Thyroid gland (tissue), 4 donors: Measurements from ENCODE around the gene AJAP1. TPM values are rescaled to one million over a fixed set of nuclear protein-coding genes. Genes with fewer than 3 reads are reported as not detected.

Source experiments
- DNase-seq, 2 donors: peaks; one replicate each; pipeline ENCODE4 v3.0.0-alpha.2; 2019
- H3K27ac ChIP-seq, 3 donors: fragments of 200-600 bp; sonication (generic); 1 replicate in 2 of 3; 2 replicates in 1 of 3; pipeline ENCODE4 v1.5.1; 2016 to 2019; ENCODE audit warnings: mild to moderate bottlenecking in 1 of 3, moderate library complexity in 1 of 3
- H3K27me3 ChIP-seq: fragments of 200-600 bp; sonication (generic); one replicate; pipeline ENCODE4 v1.5.1; 2019
- H3K36me3 ChIP-seq, 2 donors: fragments of 200-600 bp; sonication (generic); one replicate each; pipeline ENCODE4 v1.5.1; 2016 to 2019
- H3K4me1 ChIP-seq, 2 donors: fragments of 200-600 bp; sonication (generic); one replicate each; pipeline ENCODE4 v1.5.1; 2017 to 2019
- H3K4me3 ChIP-seq, 3 donors: fragments of 200-600 bp; sonication (generic); replicated peaks in 1 of 3; 1 replicate in 2 of 3; 2 replicates in 1 of 3; pipeline ENCODE4 v1.5.1; 2016; ENCODE audit warnings: mild to moderate bottlenecking in 1 of 3
- H3K9me3 ChIP-seq: fragments of 200-600 bp; sonication (generic); one replicate; pipeline ENCODE4 v1.5.1; 2017
- CTCF ChIP-seq, 6 experiments: fragments of 200-600 bp in 3 of 6; fragments of 450-650 bp in 3 of 6; sonication (generic) in 3 of 6; IDR thresholded peaks; one replicate each; pipeline ENCODE4 v1.5.1; 2016 to 2019; ENCODE audit warnings: antibody characterized with exemption in 6 of 6, mild to moderate bottlenecking in 2 of 6, inconsistent platforms in 1 of 6, moderate library complexity in 1 of 6
- POLR2A ChIP-seq, 2 donors: fragments of 450-650 bp; IDR thresholded peaks; one replicate each; pipeline ENCODE4 v1.6.1; 2017; ENCODE audit warnings: antibody characterized with exemption in 2 of 2, mild to moderate bottlenecking in 2 of 2, moderate library complexity in 1 of 2
- WGBS, 2 donors: methylation state at CpG; one replicate each; pipeline ENCODE4 v1.1.5; 2017; 5-methylcytosine and 5-hydroxymethylcytosine counted together
- intact Hi-C: fragments of 100-400 bp; cut with DNase I; formaldehyde crosslinking; loops from one replicate; pipeline ENCODE4 v1.15.1; 2023
- total RNA-seq, 4 donors: library from RNA; depleted of rRNA; stranded (reverse); fragments of >200 nt; gene quantifications; one replicate each; pipeline ENCODE4 v1.2.3, GENCODE V29; 2016

The AJAP1 gene
- total RNA-seq, 4 donors from 2014 or later = 0.22 to 1.6 (median 0.81) TPM

GRCh38 chr1:4652631-4653327, 1.6 kb upstream of the AJAP1 start:
- 6 to 27% methylated on average over 13 to 14 of the region's 31 CpGs for WGBS, 2 donors
- intact Hi-C loops = loop anchor here (10.0 kb wide), 1 partner anchor 1092 kb away; no protein-coding TSS in a partner anchor

GRCh38 chr1:4653328-4653660, 1.1 kb upstream of the AJAP1 start:
- DNase-seq = no peak
- peaks cover 7% of the 10 kb centered on the region for H3K27me3 ChIP-seq
- peaks cover 7 to 22% of the 10 kb centered on the region in 2 donors for H3K4me1 ChIP-seq
- H3K36me3 ChIP-seq = no peaks in the 10 kb centered on the region
- no peak for TF ChIP-seq POLR2A (IDR thresholded peaks at IDR 0.05)
- no peak for TF ChIP-seq CTCF (IDR thresholded peaks at IDR 0.05)
- WGBS, 2 donors = 27 to 38% methylated on average over 6 to 7 of the region's 9 CpGs
- intact Hi-C loops = loop anchor here (10.0 kb wide), 1 partner anchor 1092 kb away; no protein-coding TSS in a partner anchor
- H3K9me3 ChIP-seq = no peaks in the 10 kb centered on the region
- no peak overlapping the region for H3K4me3 ChIP-seq
- H3K27ac ChIP-seq = no peak overlapping the region

More at GRCh38 chr1:4652631-4653327, 1.6 kb upstream of the AJAP1 start:
- DNase-seq = peak; percentile 35 to 52
- Histone ChIP-seq H3K9me3 (no peaks in the 10 kb centered on the region), H3K4me1 (peaks cover 7 to 18% of the 10 kb centered on the region in 2 donors), H3K4me3 (no peak overlapping the region), H3K27me3 (peaks cover 7% of the 10 kb centered on the region), H3K36me3 (no peaks in the 10 kb centered on the region), H3K27ac (no peak overlapping the region)
- TF ChIP-seq POLR2A (IDR thresholded peaks at IDR 0.05) = no peak
- TF ChIP-seq CTCF (IDR thresholded peaks at IDR 0.05) = peak; percentile 62 to 97 (median 86)

- intact Hi-C loops = loop anchor here (5.0 to 10.0 kb wide), 2 partner anchors 172 to 1090 kb away; no protein-coding TSS in a partner anchor
- Histone ChIP-seq H3K4me1 (peaks cover 7 to 31% of the 10 kb centered on the region in 2 donors), H3K27ac (no peak overlapping the region), H3K27me3 (peaks cover 7% of the 10 kb centered on the region), H3K4me3 (peak overlapping the region in 1 of 3 donors; percentile 30), H3K36me3 (no peaks in the 10 kb centered on the region), H3K9me3 (no peaks in the 10 kb centered on the region)
- no peak for TF ChIP-seq POLR2A (IDR thresholded peaks at IDR 0.05)
- no peak for TF ChIP-seq CTCF (IDR thresholded peaks at IDR 0.05)
- no peak for DNase-seq
- WGBS, 2 donors = 1 to 3% methylated on average over 12 of the region's 142 CpGs
These were observed 610 bp downstream of the AJAP1 start for GRCh38 chr1:4654764-4655673.

- no peak overlapping the region for H3K27ac ChIP-seq
- no peaks in the 10 kb centered on the region for H3K9me3 ChIP-seq
- peak overlapping the region in 1 of 3 donors; percentile 23 for H3K4me3 ChIP-seq
- intact Hi-C loops = loop anchor here (5.0 to 10.0 kb wide), 2 partner anchors 171 to 1089 kb away; no protein-coding TSS in a partner anchor
- no peaks in the 10 kb centered on the region for H3K36me3 ChIP-seq
- 0 to 3% methylated on average over 3 to 10 of the region's 78 CpGs for WGBS, 2 donors
- peaks cover 7% of the 10 kb centered on the region for H3K27me3 ChIP-seq
- H3K4me1 ChIP-seq = peaks cover 7 to 31% of the 10 kb centered on the region in 2 donors
- peak; percentile 54 to 59 for DNase-seq
- TF ChIP-seq CTCF (IDR thresholded peaks at IDR 0.05) = peak; percentile 56 to 80 (median 67)
- TF ChIP-seq POLR2A (IDR thresholded peaks at IDR 0.05) = no peak
These were observed 1.5 kb downstream of the AJAP1 start for GRCh38 chr1:4655674-4656532.
